ENCODE data around the gene GSTA2. TPM values are rescaled to one million over a fixed set of nuclear protein-coding genes. Genes with fewer than 3 reads are reported as not detected.
"Not testable (repeated sequence)": the region's sequence is repeated elsewhere in the genome, so short reads cannot be mapped to it uniquely, and the experiment has no call there.

GSTA2 gene
- total RNA-seq, 1 donor from 2014 or later, result 4.6 TPM

DNA sequence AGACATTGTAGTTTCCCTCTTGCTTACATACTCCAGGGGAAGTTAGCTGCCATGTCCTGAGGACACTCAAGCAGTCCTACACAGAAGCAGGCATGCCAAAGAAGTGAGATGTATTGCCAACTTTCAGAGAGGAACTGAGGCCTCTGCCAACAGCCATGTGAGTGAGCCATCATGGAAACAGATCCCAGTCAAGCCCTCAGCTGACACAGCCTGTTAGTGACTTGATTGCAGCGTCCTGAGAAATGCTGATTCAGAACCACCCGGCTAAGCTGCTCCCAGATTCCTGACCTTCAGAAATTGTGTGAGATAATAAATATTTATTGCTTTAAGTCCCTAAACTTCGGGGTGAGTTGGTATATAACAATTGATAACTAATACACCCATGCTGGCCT is 38.1 kb downstream of the GSTA2 start:
- Mint-ChIP-seq H3K27ac (peak overlapping the region; percentile 96), H3K27me3 (no peaks in the 10 kb centered on the region), H3K4me3 (ENCODE audit: low read depth) (peak overlapping the region; percentile 58), H3K9me3 (ENCODE audit: low read depth) (peaks cover 9% of the 10 kb centered on the region), H3K36me3 (ENCODE audit: insufficient read depth) (no peaks in the 10 kb centered on the region), H3K4me1 (ENCODE audit: low read depth) (peaks cover 42% of the 10 kb centered on the region)
- no peak for DNase-seq (ENCODE audit: low spot score, unreplicated experiment)
- TF ChIP-seq, protein P1, sequence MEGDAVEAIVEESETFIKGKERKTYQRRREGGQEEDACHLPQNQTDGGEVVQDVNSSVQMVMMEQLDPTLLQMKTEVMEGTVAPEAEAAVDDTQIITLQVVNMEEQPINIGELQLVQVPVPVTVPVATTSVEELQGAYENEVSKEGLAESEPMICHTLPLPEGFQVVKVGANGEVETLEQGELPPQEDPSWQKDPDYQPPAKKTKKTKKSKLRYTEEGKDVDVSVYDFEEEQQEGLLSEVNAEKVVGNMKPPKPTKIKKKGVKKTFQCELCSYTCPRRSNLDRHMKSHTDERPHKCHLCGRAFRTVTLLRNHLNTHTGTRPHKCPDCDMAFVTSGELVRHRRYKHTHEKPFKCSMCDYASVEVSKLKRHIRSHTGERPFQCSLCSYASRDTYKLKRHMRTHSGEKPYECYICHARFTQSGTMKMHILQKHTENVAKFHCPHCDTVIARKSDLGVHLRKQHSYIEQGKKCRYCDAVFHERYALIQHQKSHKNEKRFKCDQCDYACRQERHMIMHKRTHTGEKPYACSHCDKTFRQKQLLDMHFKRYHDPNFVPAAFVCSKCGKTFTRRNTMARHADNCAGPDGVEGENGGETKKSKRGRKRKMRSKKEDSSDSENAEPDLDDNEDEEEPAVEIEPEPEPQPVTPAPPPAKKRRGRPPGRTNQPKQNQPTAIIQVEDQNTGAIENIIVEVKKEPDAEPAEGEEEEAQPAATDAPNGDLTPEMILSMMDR (IDR thresholded peaks at IDR 0.05; ENCODE audit: unreplicated experiment), result no peak

DNA sequence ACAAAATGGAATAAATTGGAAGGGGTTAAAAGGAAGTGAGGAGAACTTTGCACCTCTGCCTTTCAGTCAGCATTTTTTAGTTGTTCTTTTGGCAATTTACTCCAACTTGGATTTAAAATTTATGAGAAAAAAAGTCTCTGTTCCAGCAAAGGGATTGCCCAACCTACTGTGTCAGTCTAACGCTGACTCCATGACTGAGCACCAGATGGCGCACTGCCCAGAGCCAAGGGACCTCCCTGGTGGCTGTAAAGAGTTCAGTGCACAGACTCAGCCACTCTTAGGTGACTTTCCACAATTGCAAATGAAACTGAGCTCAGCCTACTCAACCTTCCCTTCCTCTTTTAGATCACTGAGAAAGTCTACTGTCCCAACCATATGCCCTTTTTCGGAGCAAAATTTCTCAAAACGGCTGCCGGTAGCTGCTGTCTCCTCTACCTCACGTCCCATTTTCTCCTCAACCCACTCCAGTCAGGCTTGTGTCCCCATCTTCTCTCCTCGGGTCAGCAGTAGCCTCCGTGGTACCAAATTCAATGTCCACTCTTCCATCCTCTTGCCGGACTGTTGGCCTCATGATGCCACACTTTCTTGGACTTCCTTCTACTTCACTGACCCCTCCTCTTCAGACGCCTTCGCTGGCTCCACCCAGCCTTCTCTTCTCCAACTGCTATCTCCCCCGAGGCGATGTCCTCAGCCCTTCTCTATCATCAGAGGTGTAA is 38.7 kb downstream of the GSTA2 start:
- Mint-ChIP-seq H3K36me3 (ENCODE audit: insufficient read depth) (no peaks in the 10 kb centered on the region), H3K9me3 (ENCODE audit: low read depth) (peaks cover 9% of the 10 kb centered on the region), H3K4me1 (ENCODE audit: low read depth) (peaks cover 40% of the 10 kb centered on the region), H3K27ac (peak overlapping the region; percentile 96), H3K27me3 (no peaks in the 10 kb centered on the region), H3K4me3 (ENCODE audit: low read depth) (peak overlapping the region; percentile 3)
- TF ChIP-seq, protein P1 (IDR thresholded peaks at IDR 0.05; ENCODE audit: unreplicated experiment), result peak; percentile 76
- peak; percentile 20 for DNase-seq (ENCODE audit: low spot score, unreplicated experiment)

DNA sequence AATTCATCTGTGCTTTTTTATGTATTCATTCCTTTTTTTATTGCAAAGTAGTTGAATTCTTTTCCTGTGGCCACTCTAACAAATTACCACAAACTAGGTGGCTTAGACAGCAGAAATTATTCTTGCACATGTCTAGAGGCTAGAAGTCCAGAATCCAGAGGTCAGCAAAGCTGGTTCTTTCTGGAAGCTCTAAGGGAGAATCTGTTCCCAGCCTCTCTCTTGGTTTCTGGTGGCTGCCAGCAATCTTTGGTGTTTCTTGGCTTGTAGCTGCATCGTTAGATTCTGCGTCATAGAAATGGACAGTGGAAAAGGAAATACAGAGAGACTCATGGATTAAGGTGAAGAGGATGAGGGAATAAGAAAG is 39.3 kb downstream of the GSTA2 start:
- Mint-ChIP-seq H3K9me3 (ENCODE audit: low read depth) (peaks cover 9% of the 10 kb centered on the region), H3K4me1 (ENCODE audit: low read depth) (peaks cover 39% of the 10 kb centered on the region), H3K36me3 (ENCODE audit: insufficient read depth) (no peaks in the 10 kb centered on the region), H3K4me3 (ENCODE audit: low read depth) (no peak overlapping the region), H3K27ac (peak overlapping the region; percentile 9), H3K27me3 (no peaks in the 10 kb centered on the region)
- TF ChIP-seq, protein P1 (IDR thresholded peaks at IDR 0.05; ENCODE audit: unreplicated experiment), result no peak
- no peak for DNase-seq (ENCODE audit: low spot score, unreplicated experiment)

DNA sequence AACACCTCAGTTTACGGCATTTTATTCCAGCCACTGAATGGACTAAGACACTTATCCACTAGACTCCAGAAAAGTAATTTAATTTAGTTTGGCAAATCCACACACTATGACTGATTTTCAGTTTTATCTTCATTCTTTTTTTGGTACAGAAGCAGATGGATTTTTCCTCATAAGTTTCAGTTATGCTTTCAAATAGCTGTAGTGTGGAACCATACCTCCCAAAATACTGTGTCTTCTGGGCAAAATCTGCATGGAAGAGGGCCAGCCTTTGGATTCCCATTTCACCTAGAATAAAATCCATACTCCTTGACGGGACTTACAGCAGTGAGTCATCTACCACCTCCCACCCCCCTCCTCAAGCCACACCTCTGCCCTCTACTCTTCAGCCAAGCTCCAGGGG is 43.0 kb downstream of the GSTA2 start:
- H3K36me3 Mint-ChIP-seq (ENCODE audit: insufficient read depth), result no peaks in the 10 kb centered on the region
- H3K4me3 Mint-ChIP-seq (ENCODE audit: low read depth), result no peak overlapping the region
- peaks cover 19% of the 10 kb centered on the region for H3K4me1 Mint-ChIP-seq (ENCODE audit: low read depth)

DNA sequence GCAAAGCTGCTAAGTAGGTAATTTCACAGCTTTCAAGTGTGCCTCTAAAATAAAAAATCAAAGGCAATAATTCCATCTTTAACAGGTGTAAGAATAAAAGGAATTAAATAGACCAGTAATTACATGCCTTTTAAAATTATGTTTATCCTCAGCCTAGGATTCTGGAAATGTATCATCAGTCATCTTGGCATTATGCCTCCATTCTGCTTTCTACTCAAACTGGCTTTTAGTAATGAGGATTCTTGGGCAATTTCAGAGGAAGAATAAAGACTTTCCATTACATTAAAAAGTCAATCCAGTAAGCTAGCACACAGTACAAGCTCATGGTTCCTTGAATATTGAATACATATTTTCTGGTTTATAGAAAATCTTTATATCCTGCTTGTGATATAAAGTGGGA is 44.7 kb downstream of the GSTA2 start:
- TF ChIP-seq, protein P1 (IDR thresholded peaks at IDR 0.05; ENCODE audit: unreplicated experiment), result no peak
- no peak overlapping the region for H3K27ac Mint-ChIP-seq
- no peaks in the 10 kb centered on the region for H3K27me3 Mint-ChIP-seq
- H3K9me3 Mint-ChIP-seq (ENCODE audit: low read depth), result peaks cover 5% of the 10 kb centered on the region
- H3K4me3 Mint-ChIP-seq (ENCODE audit: low read depth), result no peak overlapping the region
- H3K36me3 Mint-ChIP-seq (ENCODE audit: insufficient read depth), result no peaks in the 10 kb centered on the region
- DNase-seq (ENCODE audit: low spot score, unreplicated experiment), result no peak
- peaks cover 2% of the 10 kb centered on the region for H3K4me1 Mint-ChIP-seq (ENCODE audit: low read depth)

More for the DNA sequence above, 43.0 kb downstream of the GSTA2 start:
- TF ChIP-seq, protein P1 (IDR thresholded peaks at IDR 0.05; ENCODE audit: unreplicated experiment), result no peak
- DNase-seq (ENCODE audit: low spot score, unreplicated experiment), result no peak
- peaks cover 9% of the 10 kb centered on the region for H3K9me3 Mint-ChIP-seq (ENCODE audit: low read depth)
- H3K27ac Mint-ChIP-seq, result no peak overlapping the region
- H3K27me3 Mint-ChIP-seq, result no peaks in the 10 kb centered on the region

DNA sequence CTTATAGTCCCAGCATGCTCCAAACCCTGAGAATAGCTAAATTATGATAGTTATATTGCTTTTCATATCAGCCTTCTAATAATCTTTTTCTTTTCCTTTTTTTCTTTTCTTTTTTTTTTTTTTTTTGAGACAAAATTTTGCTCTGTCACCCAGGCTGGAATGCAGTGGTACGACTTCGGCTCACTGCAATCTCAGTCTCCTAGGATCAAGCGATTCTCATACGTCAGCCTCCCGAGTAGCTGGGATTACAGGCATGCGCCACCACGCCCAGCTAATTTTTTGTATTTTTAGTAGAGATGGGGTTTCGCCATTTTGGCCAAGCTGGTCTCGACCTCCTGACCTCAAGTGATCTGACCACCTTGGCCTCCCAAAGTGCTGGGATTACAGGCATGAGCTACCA is 48.5 kb downstream of the GSTA2 start:
- DNase-seq (ENCODE audit: low spot score, unreplicated experiment); H3K27ac Mint-ChIP-seq; H3K27me3 Mint-ChIP-seq; H3K36me3 Mint-ChIP-seq (ENCODE audit: insufficient read depth); H3K4me1 Mint-ChIP-seq (ENCODE audit: low read depth); H3K9me3 Mint-ChIP-seq (ENCODE audit: low read depth); H3K4me3 Mint-ChIP-seq (ENCODE audit: low read depth): not testable (repeated sequence)

Measured in progenitor cell of endocrine pancreas (in vitro differentiated cells).